ENCODE results near the gene IFNG-AS1.

- no peak for TF ChIP-seq EZH2phosphoT487 (IDR thresholded peaks at IDR 0.05; ENCODE audit: insufficient read depth, low read depth)
- TF ChIP-seq EZH2 (IDR thresholded peaks at IDR 0.05; ENCODE audit: insufficient read depth, poor library complexity, severe bottlenecking): no peak
Observed at GRCh38 chr12:68067762-68068376, 78.6 kb downstream of the IFNG-AS1 start.

All from GM23248 (cell line).